Cardiac muscle cell (in vitro differentiated cells and primary cell): ENCODE measurements around the gene CPLX3. TPM values are rescaled to one million over a fixed set of nuclear protein-coding genes. Genes with fewer than 3 reads are reported as not detected.

Experiments used
- DNase-seq, 2 donors: peaks; one replicate each; pipeline versions ENCODE4 v3.0.0 to v3.0.0-alpha.2; 2010 to 2017; ENCODE audit warnings: low read depth in 1 of 2, low spot score in 1 of 2
- H3K27ac ChIP-seq: fragments of 200-600 bp; sonication (generic); 2 replicates; pipeline ENCODE4 v1.5.1; 2016
- H3K27me3 ChIP-seq: fragments of 200-600 bp; sonication (generic); 2 replicates; pipeline ENCODE4 v1.6.0; 2016; ENCODE audit warnings: control low read depth
- H3K36me3 ChIP-seq: fragments of 200-600 bp; sonication (generic); 2 replicates; pipeline ENCODE4 v1.5.1; 2016; ENCODE audit warnings: control low read depth
- H3K4me1 ChIP-seq: fragments of 200-600 bp; sonication (generic); 2 replicates; pipeline ENCODE4 v1.8.1; 2017; ENCODE audit warnings: low read depth, mild to moderate bottlenecking, mixed run types
- H3K4me3 ChIP-seq: fragments of 200-600 bp; sonication (generic); 2 replicates; pipeline ENCODE4 v1.5.1; 2016; ENCODE audit warnings: mild to moderate bottlenecking
- H3K9me3 ChIP-seq: fragments of 200-600 bp; sonication (generic); 2 replicates; pipeline ENCODE4 v1.5.1; 2017; ENCODE audit warnings: low read depth, mild to moderate bottlenecking, control low read depth
- CTCF ChIP-seq: IDR thresholded peaks from 2 replicates; pipeline ENCODE4 v1.5.1; 2012; ENCODE audit warnings: low read depth, mild to moderate bottlenecking, low read length
- polyA plus RNA-seq: library from polyadenylated mRNA; unstranded; fragments of >200 nt; fragmentation: Nextera tagmentation; extraction: Ambion mirVana; gene quantifications from 2 replicates; pipeline ENCODE4 v1.2.1, GENCODE V29; 2016
- total RNA-seq: library from RNA; depleted of rRNA; stranded (reverse); fragments of >200 nt; gene quantifications from 2 replicates; pipeline ENCODE4 v1.2.3, GENCODE V29; 2016

The CPLX3 gene
- total and polyA plus RNA-seq, 2 experiments from 2014 or later, result not detected

- no peaks in the 10 kb centered on the region for H3K27me3 ChIP-seq
- no peak overlapping the region for H3K4me3 ChIP-seq
- H3K9me3 ChIP-seq, result no peaks in the 10 kb centered on the region
- H3K36me3 ChIP-seq, result peaks cover 18% of the 10 kb centered on the region
- DNase-seq, result no peak
- H3K4me1 ChIP-seq, result no peaks in the 10 kb centered on the region
- TF ChIP-seq CTCF, result no peak
- no peak overlapping the region for H3K27ac ChIP-seq
Observed at GRCh38 chr15:74804935-74805334, 21.5 kb upstream of the CPLX3 start.

GRCh38 chr15:74807282-74807681 lies 19.1 kb upstream of the CPLX3 start:
- no peak overlapping the region for H3K4me3 ChIP-seq
- H3K4me1 ChIP-seq, result no peaks in the 10 kb centered on the region
- H3K9me3 ChIP-seq, result no peaks in the 10 kb centered on the region
- H3K27me3 ChIP-seq, result no peaks in the 10 kb centered on the region
- TF ChIP-seq CTCF, result no peak
- DNase-seq, result no peak
- H3K27ac ChIP-seq, result no peak overlapping the region
- H3K36me3 ChIP-seq, result peaks cover 11% of the 10 kb centered on the region

- H3K4me1 ChIP-seq, result no peaks in the 10 kb centered on the region
- no peaks in the 10 kb centered on the region for H3K9me3 ChIP-seq
- H3K27ac ChIP-seq, result no peak overlapping the region
- no peaks in the 10 kb centered on the region for H3K27me3 ChIP-seq
- no peak overlapping the region for H3K4me3 ChIP-seq
- no peak for TF ChIP-seq CTCF
- DNase-seq, result no peak
- peaks cover 5% of the 10 kb centered on the region for H3K36me3 ChIP-seq
Observed at GRCh38 chr15:74808078-74808839, 18.2 kb upstream of the CPLX3 start.

- H3K4me3 ChIP-seq, result no peak overlapping the region
- H3K9me3 ChIP-seq, result no peaks in the 10 kb centered on the region
- no peaks in the 10 kb centered on the region for H3K4me1 ChIP-seq
- H3K27ac ChIP-seq, result no peak overlapping the region
- H3K27me3 ChIP-seq, result no peaks in the 10 kb centered on the region
- no peak for DNase-seq
- no peak for TF ChIP-seq CTCF
- peaks cover 4% of the 10 kb centered on the region for H3K36me3 ChIP-seq
Observed at GRCh38 chr15:74808840-74809229, 17.6 kb upstream of the CPLX3 start.

GRCh38 chr15:74809242-74809641 lies 17.2 kb upstream of the CPLX3 start:
- Histone ChIP-seq H3K36me3 (peaks cover under 1% of the 10 kb centered on the region), H3K4me1 (no peaks in the 10 kb centered on the region), H3K27ac (no peak overlapping the region), H3K4me3 (no peak overlapping the region), H3K9me3 (no peaks in the 10 kb centered on the region), H3K27me3 (no peaks in the 10 kb centered on the region)
- no peak for DNase-seq
- TF ChIP-seq CTCF, result no peak
